ENCODE measurements around the gene GLTPD2. TPM values are rescaled to one million over a fixed set of nuclear protein-coding genes. Genes with fewer than 3 reads are reported as not detected.

The GLTPD2 gene
- total RNA-seq, 1 experiment from 2014 or later: 15.6 TPM

GRCh38 chr17:4790705-4791088 is 1.9 kb downstream of the GLTPD2 start:
- H3K36me3 Mint-ChIP-seq (ENCODE audit: insufficient read depth, unreplicated experiment): peaks cover 16% of the 10 kb centered on the region
- H3K27me3 ChIP-seq (replicated peaks; ENCODE audit: control insufficient read depth, insufficient read depth, low read length): no peaks in the 10 kb centered on the region

GRCh38 chr17:4795168-4795567 is 6.4 kb downstream of the GLTPD2 start:
- no peak overlapping the region; the same call in 1 of the 2 replicates for H3K4me3 ChIP-seq (ENCODE audit: low read depth, low read length)
- no peaks in the 10 kb centered on the region for H3K27me3 ChIP-seq (replicated peaks; ENCODE audit: control insufficient read depth, insufficient read depth, low read length)
- no peak overlapping the region for H3K27ac Mint-ChIP-seq (ENCODE audit: unreplicated experiment)
- H3K4me1 ChIP-seq: no peaks in the 10 kb centered on the region
- TF ChIP-seq CTCF (IDR thresholded peaks at IDR 0.05; ENCODE audit: insufficient read depth in 1 of 2, low read depth in 1 of 2, low read length in 1 of 2, severe bottlenecking in 1 of 2, unreplicated experiment in 1 of 2): no peak
- CTCF ChIA-PET: no interaction called here
- no peak for DNase-seq
- POLR2A ChIA-PET: no interaction called here
- BruUV-seq (replicated peaks): no TSS peak
- H3K4me1 Mint-ChIP-seq (ENCODE audit: low read depth, unreplicated experiment): peaks cover 14% of the 10 kb centered on the region
- H3K36me3 ChIP-seq (ENCODE audit: control insufficient read depth, insufficient read depth, low read length): no peaks in the 10 kb centered on the region
- H3K9me3 ChIP-seq: no peaks in the 10 kb centered on the region
- no peak overlapping the region for H3K4me3 Mint-ChIP-seq (ENCODE audit: unreplicated experiment)
- no peaks in the 10 kb centered on the region for H3K9me3 Mint-ChIP-seq (ENCODE audit: unreplicated experiment)
- intact Hi-C loops (cut with micrococcal nuclease; ENCODE audit: unreplicated experiment): no loop called here
- H3K27me3 Mint-ChIP-seq (ENCODE audit: insufficient read depth, unreplicated experiment): no peaks in the 10 kb centered on the region
- H3K36me3 Mint-ChIP-seq (ENCODE audit: insufficient read depth, unreplicated experiment): peaks cover 16% of the 10 kb centered on the region

More at GRCh38 chr17:4790705-4791088, 1.9 kb downstream of the GLTPD2 start:
- BruUV-seq (replicated peaks): no TSS peak
- no peak for DNase-seq
- H3K27ac Mint-ChIP-seq (ENCODE audit: unreplicated experiment): peak overlapping the region; percentile 86
- H3K27me3 Mint-ChIP-seq (ENCODE audit: insufficient read depth, unreplicated experiment): no peaks in the 10 kb centered on the region
- no peak for TF ChIP-seq CTCF (IDR thresholded peaks at IDR 0.05; ENCODE audit: insufficient read depth in 1 of 2, low read depth in 1 of 2, low read length in 1 of 2, severe bottlenecking in 1 of 2, unreplicated experiment in 1 of 2)
- CTCF ChIA-PET: interaction anchor here (1.5 to 4.0 kb wide), 6 partner anchors 12 to 176 kb away, joined by 6 to 31 read pairs (median 16); partner anchors contain the start of genes ARRB2, MED11, PLD2 and SPAG7
- Histone ChIP-seq H3K36me3 (ENCODE audit: control insufficient read depth, insufficient read depth, low read length) (no peaks in the 10 kb centered on the region), H3K9me3 (no peaks in the 10 kb centered on the region), H3K4me3 (ENCODE audit: low read depth, low read length) (peak overlapping the region; percentile 70), H3K4me1 (peaks cover 10% of the 10 kb centered on the region)
- H3K9me3 Mint-ChIP-seq (ENCODE audit: unreplicated experiment): no peaks in the 10 kb centered on the region
- intact Hi-C loops (cut with micrococcal nuclease; ENCODE audit: unreplicated experiment): loop anchor here (1.0 kb wide), 1 partner anchor 59 kb away; the partner anchor contains the start of gene MED11
- H3K4me3 Mint-ChIP-seq (ENCODE audit: unreplicated experiment): peak overlapping the region; percentile 90
- peaks cover 6% of the 10 kb centered on the region for H3K4me1 Mint-ChIP-seq (ENCODE audit: low read depth, unreplicated experiment)
- POLR2A ChIA-PET: interaction anchor here (0.5 to 1.5 kb wide), 8 partner anchors 18 to 118 kb away, joined by 3 to 7 read pairs (median 4); partner anchors contain the start of gene ARRB2

GRCh38 chr17:4796552-4796920 is 7.8 kb downstream of the GLTPD2 start:
- peak in 1 of 2 experiments; percentile 49 for DNase-seq
- Mint-ChIP-seq H3K4me3 (ENCODE audit: unreplicated experiment) (peak overlapping the region; percentile 98), H3K4me1 (ENCODE audit: low read depth, unreplicated experiment) (peaks cover 7% of the 10 kb centered on the region), H3K36me3 (ENCODE audit: insufficient read depth, unreplicated experiment) (peaks cover 16% of the 10 kb centered on the region), H3K27me3 (ENCODE audit: insufficient read depth, unreplicated experiment) (no peaks in the 10 kb centered on the region), H3K9me3 (ENCODE audit: unreplicated experiment) (no peaks in the 10 kb centered on the region), H3K27ac (ENCODE audit: unreplicated experiment) (peak overlapping the region; percentile 95)
- ChIA-PET CTCF (interaction anchor here (0.6 to 1.1 kb wide), 4 partner anchors 14 to 245 kb away, joined by 3 to 4 read pairs (median 3); no protein-coding TSS in a partner anchor), POLR2A (interaction anchor here (0.6 to 1.7 kb wide), 4 partner anchors 10 to 86 kb away, joined by 3 to 10 read pairs (median 4); partner anchors contain the start of genes ARRB2 and PLD2)
- Histone ChIP-seq H3K9me3 (no peaks in the 10 kb centered on the region), H3K4me1 (no peaks in the 10 kb centered on the region), H3K27me3 (replicated peaks; ENCODE audit: control insufficient read depth, insufficient read depth, low read length) (no peaks in the 10 kb centered on the region), H3K36me3 (ENCODE audit: control insufficient read depth, insufficient read depth, low read length) (no peaks in the 10 kb centered on the region), H3K4me3 (ENCODE audit: low read depth, low read length) (peak overlapping the region; percentile 82)
- TF ChIP-seq CTCF (IDR thresholded peaks at IDR 0.05; ENCODE audit: insufficient read depth in 1 of 2, low read depth in 1 of 2, low read length in 1 of 2, severe bottlenecking in 1 of 2, unreplicated experiment in 1 of 2): no peak
- intact Hi-C loops (cut with micrococcal nuclease; ENCODE audit: unreplicated experiment): loop anchor here (1.0 kb wide), 1 partner anchor 93 kb away; no protein-coding TSS in a partner anchor
- BruUV-seq (replicated peaks): no TSS peak
